Effector memory CD8-positive, alpha-beta T cell (primary cell): ENCODE results near the gene KCNMA1.

Source experiments
- ATAC-seq: fragments of 150-1000 bp; cut with Tn5 transposase; replicated peaks from 2 replicates; pipeline ENCODE4 v1.10.0; 2021; ENCODE audit warnings: mild to moderate bottlenecking, moderate library complexity
- DNase-seq, 3 experiments: peaks; one replicate each; pipeline ENCODE4 v3.0.0; 2021
- H3K27ac Mint-ChIP-seq, 2 donors: one replicate each; pipeline ENCODE4 v1.8.0; 2022; ENCODE audit warnings: mild to moderate bottlenecking in 2 of 2, mixed read lengths in 2 of 2, moderate library complexity in 2 of 2
- H3K27me3 Mint-ChIP-seq, 2 donors: one replicate each; pipeline ENCODE4 v1.8.0; 2022; ENCODE audit warnings: mixed read lengths in 2 of 2
- H3K36me3 Mint-ChIP-seq: one replicate; pipeline ENCODE4 v1.8.0; 2022; ENCODE audit warnings: mild to moderate bottlenecking, moderate library complexity, mixed read lengths; ENCODE audit not compliant: insufficient read depth
- H3K4me1 Mint-ChIP-seq, 2 donors: one replicate each; pipeline ENCODE4 v1.8.0; 2022; ENCODE audit warnings: low read depth in 2 of 2, mixed read lengths in 2 of 2
- H3K4me3 Mint-ChIP-seq, 2 donors: one replicate each; pipeline ENCODE4 v1.8.0; 2022; ENCODE audit warnings: mild to moderate bottlenecking in 2 of 2, mixed read lengths in 2 of 2, moderate library complexity in 2 of 2
- H3K9me3 Mint-ChIP-seq, 2 donors: one replicate each; pipeline ENCODE4 v1.8.0; 2022; ENCODE audit warnings: mixed read lengths in 2 of 2

The KCNMA1 gene

DNA sequence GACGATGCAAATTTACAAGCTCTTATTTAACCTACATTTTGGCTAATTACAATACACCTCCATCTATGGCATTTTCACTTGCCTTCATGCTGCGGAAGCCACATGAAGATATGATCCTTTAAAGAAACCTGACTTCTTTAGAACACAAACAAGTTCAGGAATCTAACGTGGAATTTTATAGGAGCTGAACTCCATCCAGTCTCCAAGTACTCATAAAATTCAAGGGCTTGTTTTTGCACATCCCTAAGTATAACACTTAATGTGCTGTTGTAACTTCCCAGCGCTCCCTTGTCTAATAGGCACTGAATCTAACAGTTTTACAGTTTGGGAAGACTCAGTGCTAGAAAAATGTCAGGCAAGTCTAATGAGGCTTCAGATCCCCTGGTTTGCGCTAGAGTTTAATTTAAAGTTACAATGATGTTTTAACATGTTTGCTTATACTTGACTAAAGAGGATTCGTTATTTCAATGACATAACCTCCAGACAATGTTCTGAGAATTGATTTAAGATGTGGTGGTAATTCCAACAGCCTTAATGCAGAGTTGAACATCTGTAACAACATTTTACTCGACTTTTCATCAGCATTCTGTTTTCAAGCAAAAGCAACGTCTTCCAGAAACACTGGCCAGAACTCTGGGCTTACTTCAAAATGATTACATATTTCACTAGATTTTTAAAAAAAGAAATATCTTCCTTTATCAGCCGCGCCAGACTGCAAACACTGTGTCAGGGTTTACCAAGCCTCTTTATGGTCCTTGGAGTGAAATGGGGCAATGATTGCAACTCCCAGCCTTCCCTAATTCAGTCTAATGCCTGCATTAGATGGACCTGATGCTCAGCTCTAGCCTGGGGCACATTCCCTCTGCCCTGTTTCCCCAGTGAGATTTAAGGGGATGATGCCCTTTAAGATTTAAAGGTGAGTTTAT lies 664.3 kb downstream of the KCNMA1 start:
- no peak for ATAC-seq
- Mint-ChIP-seq H3K9me3 (peaks cover 0 to 7% of the 10 kb centered on the region in 2 donors), H3K27ac (no peak overlapping the region), H3K4me3 (no peak overlapping the region), H3K36me3 (no peaks in the 10 kb centered on the region), H3K27me3 (peaks cover 0 to 10% of the 10 kb centered on the region in 2 donors), H3K4me1 (peaks cover 0 to 3% of the 10 kb centered on the region in 2 donors)
- no peak for DNase-seq

DNA sequence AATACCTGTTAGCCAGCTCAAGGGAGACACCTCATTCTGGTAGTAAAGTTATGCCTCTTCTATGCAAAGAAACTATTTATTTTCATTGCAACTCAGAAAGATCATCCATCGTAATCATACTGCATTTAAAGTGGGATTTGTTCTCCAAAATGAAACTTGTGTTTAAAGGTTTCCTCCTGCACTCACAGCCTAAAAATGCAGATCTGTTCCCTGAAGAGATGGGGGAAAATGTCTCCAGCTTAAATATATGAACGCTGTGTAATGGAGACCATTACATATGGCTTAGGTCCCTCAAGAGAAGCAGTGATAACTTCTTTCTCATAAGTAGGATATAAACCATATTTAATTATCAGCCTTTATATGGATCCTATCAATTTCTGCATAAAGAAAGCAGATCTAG lies 665.1 kb downstream of the KCNMA1 start:
- ATAC-seq (no peak), DNase-seq (no peak)
- Mint-ChIP-seq H3K4me1 (peaks cover 0 to 3% of the 10 kb centered on the region in 2 donors), H3K9me3 (peaks cover 0 to 7% of the 10 kb centered on the region in 2 donors), H3K27ac (no peak overlapping the region), H3K36me3 (no peaks in the 10 kb centered on the region), H3K27me3 (peaks cover 0 to 10% of the 10 kb centered on the region in 2 donors), H3K4me3 (no peak overlapping the region)

DNA sequence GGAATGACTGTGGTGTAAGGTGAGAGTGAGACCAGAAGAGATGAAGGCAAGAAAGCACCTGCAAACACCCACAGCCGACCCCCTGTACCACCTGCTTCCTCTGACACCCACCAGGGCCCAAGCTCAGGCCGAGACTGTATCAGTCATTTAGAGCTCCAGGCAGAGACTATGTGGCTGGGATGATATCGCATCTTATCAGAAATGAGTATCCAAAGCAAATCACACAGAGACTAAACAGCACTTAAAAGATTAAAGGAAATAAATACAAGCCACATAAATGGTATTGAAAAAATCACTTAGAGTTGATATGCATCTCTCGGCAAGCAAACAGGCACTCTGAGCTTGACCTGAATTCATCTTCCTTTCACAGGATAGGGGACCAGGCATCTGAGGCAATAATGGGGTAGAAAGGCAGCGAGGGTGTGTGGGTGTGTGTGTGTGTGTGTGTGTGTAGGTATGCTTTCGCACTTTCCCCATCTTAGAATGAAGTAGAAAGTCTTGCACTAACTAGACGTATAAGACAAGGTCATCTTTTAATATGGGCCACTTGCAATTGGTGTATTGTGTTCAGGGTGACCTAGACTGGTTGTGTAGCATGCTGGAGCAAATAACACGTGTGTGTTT lies 665.9 kb downstream of the KCNMA1 start:
- Mint-ChIP-seq H3K4me1 (peaks cover 0 to 3% of the 10 kb centered on the region in 2 donors), H3K4me3 (no peak overlapping the region), H3K27me3 (peaks cover 0 to 16% of the 10 kb centered on the region in 2 donors), H3K9me3 (peaks cover 0 to 7% of the 10 kb centered on the region in 2 donors), H3K27ac (no peak overlapping the region), H3K36me3 (no peaks in the 10 kb centered on the region)
- DNase-seq (no peak), ATAC-seq (no peak)

DNA sequence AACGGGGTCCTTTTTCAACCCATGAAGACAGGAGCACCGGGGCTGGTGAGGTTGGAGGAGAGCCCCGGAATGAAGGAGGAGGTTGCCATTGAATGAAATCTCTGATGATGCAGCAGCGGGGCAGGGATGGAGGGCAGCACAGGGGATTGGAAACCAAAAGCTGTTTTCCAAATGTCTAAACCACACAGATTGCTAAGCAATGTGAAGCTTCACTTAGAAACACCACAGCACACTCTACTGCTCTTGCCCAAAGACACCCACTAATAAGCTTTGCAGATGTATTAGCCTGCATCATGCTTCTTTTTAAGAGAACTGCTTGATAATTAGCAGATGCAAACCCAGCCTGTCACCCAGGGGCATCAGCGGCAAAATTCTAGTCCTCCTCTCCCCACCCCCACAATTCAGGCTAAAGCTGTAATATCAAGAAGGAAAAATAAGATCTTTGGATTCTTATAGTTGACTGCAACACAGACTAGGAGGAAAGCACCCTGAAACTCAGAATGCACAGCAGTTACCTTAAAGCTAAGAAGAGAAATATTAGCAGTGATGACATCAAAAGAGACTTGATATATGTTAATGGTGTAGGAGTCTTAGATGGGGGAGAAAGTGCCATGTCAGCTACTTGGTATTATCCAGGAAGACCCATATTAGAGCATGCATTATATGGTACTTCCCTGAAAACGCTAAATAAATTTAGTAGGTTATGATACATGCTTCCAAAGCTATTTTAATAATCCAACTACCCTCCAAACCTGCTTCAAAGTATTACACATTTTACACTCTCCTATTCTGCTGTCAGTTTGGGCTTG lies 666.7 kb downstream of the KCNMA1 start:
- no peak for DNase-seq
- Mint-ChIP-seq H3K4me1 (peaks cover 0 to 3% of the 10 kb centered on the region in 2 donors), H3K9me3 (peaks cover 2 to 7% of the 10 kb centered on the region in 2 donors), H3K36me3 (no peaks in the 10 kb centered on the region), H3K27me3 (peaks cover 0 to 23% of the 10 kb centered on the region in 2 donors), H3K27ac (no peak overlapping the region), H3K4me3 (no peak overlapping the region)
- ATAC-seq: no peak

DNA sequence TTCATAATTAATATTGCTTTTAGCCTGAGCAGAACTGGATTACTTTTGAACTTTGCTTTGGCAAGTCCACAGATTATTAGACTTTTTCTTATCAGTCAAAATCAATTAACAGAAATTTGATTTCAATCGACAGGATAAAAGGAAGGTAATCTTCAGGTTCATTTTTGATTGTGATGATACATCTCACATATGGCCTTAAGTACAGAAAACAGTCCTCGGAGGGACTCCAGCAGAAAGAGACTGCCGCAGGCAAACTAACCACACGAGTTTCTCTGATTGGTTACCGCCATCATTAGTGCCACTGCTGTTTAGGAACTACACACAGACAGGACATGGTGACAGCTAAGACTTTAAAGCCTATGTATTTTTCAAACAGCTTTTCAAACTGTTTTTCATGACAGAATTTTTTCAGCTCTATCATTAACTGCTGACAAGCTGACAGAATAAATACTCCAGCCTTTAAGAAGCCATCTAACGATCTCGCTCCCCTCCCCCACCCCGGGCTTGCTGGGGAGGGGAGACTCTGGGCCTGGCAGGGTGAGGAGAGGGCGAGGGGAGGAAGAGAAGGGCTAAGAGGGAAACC lies 668.2 kb downstream of the KCNMA1 start:
- ATAC-seq: no peak
- Mint-ChIP-seq H3K9me3 (peaks cover 4 to 7% of the 10 kb centered on the region in 2 donors), H3K36me3 (no peaks in the 10 kb centered on the region)

DNA sequence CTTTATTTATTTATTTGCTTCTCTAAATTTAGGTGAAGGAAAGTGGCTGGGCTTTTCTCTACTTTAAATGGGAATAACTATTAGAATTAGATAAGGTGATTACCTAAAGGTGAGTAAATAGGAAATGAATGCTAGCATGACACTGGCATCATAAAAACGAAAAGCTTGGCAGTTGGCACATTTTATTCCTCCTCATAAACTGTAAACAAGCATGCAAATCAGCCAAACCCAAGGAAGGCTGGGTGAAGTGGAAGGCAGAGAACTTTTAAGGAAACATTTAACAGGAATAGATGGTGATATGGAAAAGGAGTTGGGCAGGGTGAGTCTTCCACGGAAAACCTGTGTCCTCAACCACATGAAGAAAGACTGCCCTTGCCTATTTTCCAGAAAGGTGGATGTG lies 669.1 kb downstream of the KCNMA1 start:
- Mint-ChIP-seq H3K9me3 (peaks cover 4 to 7% of the 10 kb centered on the region in 2 donors), H3K36me3 (no peaks in the 10 kb centered on the region), H3K27ac (no peak overlapping the region), H3K4me1 (peaks cover 0 to 3% of the 10 kb centered on the region in 2 donors), H3K4me3 (no peak overlapping the region), H3K27me3 (peaks cover 0 to 37% of the 10 kb centered on the region in 2 donors)
- DNase-seq (no peak), ATAC-seq (no peak)

More for the DNA sequence above, 668.2 kb downstream of the KCNMA1 start:
- no peak for DNase-seq
- H3K27ac Mint-ChIP-seq: no peak overlapping the region
- H3K4me3 Mint-ChIP-seq: no peak overlapping the region
- H3K27me3 Mint-ChIP-seq: peaks cover 0 to 31% of the 10 kb centered on the region in 2 donors
- peaks cover 0 to 3% of the 10 kb centered on the region in 2 donors for H3K4me1 Mint-ChIP-seq

DNA sequence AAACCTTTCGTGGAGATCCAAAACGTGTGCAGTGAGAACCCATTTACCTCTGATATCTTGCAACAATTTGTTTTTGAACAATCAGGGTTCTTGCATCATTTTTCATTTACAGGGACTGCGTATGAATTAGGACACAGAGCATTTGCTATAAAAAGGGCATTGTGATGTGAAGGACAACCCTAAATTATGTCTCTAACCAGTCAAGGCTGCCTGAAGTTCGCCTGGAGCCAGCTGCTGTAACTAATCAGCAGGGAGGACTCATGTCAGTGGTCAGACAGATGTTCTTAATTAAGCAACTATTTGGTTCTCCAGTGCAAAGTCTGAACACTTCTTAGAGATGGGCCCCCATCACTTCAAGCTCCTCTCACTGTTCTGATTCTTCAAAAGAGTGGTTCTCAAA lies 674.8 kb downstream of the KCNMA1 start:
- ATAC-seq (no peak), DNase-seq (no peak)
- Mint-ChIP-seq H3K27ac (no peak overlapping the region), H3K27me3 (peaks cover 0 to 41% of the 10 kb centered on the region in 2 donors), H3K4me1 (no peaks in the 10 kb centered on the region), H3K36me3 (no peaks in the 10 kb centered on the region), H3K9me3 (peaks cover 0 to 4% of the 10 kb centered on the region in 2 donors), H3K4me3 (no peak overlapping the region)

DNA sequence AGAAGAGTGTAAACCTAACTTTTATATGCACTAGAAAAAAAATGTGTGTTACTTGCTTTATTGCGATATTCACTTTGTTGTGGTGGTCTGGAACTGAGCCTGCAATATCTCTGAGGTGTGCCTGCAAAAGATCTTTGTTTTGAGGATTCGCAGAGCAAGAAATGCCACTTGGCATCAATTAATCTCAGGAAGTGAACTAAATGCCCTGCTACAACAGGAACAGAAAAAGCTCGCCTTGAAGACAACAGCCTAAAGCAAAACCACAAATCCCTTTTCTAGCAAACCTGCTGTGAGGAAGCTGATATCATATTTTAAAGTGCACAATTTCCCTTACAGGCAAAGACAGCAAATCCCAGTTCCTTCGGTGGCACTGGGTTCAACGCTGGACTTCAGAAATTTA lies 675.8 kb downstream of the KCNMA1 start:
- ATAC-seq (no peak), DNase-seq (no peak)
- Mint-ChIP-seq H3K9me3 (peaks cover 0 to 5% of the 10 kb centered on the region in 2 donors), H3K36me3 (no peaks in the 10 kb centered on the region), H3K27me3 (peaks cover 0 to 31% of the 10 kb centered on the region in 2 donors), H3K4me3 (no peak overlapping the region), H3K27ac (no peak overlapping the region), H3K4me1 (no peaks in the 10 kb centered on the region)

DNA sequence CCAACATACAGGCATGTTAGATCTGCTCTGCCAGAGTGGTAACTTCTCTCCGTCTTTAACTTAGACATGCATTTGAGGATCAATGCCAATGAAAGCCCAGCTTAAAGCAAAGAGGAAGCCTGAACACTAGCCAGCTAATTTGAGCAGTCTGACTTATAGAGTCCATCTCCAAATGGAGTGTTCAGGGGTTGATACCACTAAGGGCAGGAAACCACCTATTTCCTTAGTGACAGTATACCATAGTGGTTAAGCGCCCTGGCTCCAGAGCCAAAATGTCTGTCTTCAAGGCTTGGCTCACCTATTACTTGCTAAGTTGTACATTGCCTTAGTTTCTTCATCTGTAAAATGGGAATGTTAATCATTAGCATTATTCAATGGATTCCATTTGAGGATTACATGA lies 678.5 kb downstream of the KCNMA1 start:
- ATAC-seq (no peak), DNase-seq (no peak)
- Mint-ChIP-seq H3K36me3 (no peaks in the 10 kb centered on the region), H3K4me1 (no peaks in the 10 kb centered on the region), H3K9me3 (peaks cover 0 to 2% of the 10 kb centered on the region in 2 donors), H3K27me3 (peaks cover 0 to 12% of the 10 kb centered on the region in 2 donors), H3K4me3 (no peak overlapping the region), H3K27ac (no peak overlapping the region)

DNA sequence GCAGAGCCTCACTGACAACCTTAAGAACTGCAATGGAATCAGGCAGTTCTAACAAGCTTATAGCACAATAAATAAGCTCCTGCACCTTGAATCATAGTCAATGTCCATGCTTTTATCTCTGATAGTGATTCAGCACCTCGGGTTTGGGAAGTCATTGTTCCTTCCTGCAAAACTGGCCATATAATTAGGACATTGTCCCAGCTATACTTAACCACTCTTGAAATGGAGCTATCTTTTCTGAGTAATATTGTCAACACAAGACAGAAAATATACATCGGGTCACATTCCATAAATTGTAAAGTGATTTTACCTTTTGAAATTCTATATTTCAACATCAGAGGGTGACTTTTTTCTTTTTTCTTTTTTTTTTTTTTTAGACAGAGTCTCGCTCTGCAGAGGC lies 682.8 kb downstream of the KCNMA1 start:
- Mint-ChIP-seq H3K4me1 (no peaks in the 10 kb centered on the region), H3K27me3 (no peaks in the 10 kb centered on the region), H3K9me3 (peaks cover 0 to 3% of the 10 kb centered on the region in 2 donors), H3K4me3 (no peak overlapping the region), H3K36me3 (peaks cover 3% of the 10 kb centered on the region), H3K27ac (no peak overlapping the region)
- ATAC-seq (no peak), DNase-seq (no peak)

DNA sequence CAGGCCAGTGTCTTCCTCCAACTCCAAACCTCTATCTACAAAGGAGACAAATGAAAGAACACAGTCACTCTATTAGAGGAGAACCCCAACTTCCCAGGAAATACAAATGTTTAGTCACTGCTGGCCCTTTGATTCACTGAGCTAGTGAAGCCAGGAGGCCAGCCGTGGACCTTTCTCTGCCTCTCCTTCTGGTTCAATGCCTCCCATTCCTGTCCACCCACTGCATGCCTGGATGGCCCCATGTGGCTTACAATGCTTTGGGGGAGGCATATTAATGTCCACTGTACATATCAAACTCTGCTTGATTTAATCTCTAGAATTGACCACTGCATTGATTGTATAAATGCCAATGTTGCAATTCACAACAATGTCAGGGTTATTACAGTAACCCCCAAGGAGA lies 687.3 kb downstream of the KCNMA1 start:
- Mint-ChIP-seq H3K27ac (no peak overlapping the region), H3K27me3 (no peaks in the 10 kb centered on the region), H3K9me3 (peaks cover 0 to 2% of the 10 kb centered on the region in 2 donors), H3K4me1 (no peaks in the 10 kb centered on the region), H3K4me3 (no peak overlapping the region), H3K36me3 (peaks cover 3% of the 10 kb centered on the region)
- DNase-seq (no peak), ATAC-seq (no peak)

DNA sequence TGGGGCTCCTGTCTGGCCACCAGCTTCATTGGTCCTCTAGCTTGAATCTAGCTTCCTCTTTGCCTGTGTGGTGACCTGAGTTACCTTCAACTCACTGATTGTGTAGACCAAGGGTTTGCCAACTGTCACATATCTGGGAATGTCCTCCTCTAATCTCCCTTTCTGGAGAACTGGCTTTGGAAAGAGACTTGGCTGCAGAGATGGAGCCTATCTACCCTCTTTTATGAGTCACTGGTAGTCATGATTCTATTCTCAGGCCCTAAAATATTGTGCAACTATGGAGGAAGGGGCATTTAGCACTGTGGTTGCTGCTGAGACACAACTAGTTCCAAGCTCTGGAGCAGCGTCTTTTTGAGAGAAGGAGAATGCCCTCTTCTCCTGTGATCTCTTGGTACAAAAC lies 691.3 kb downstream of the KCNMA1 start:
- DNase-seq (no peak), ATAC-seq (no peak)
- no peak overlapping the region for H3K27ac Mint-ChIP-seq
- H3K4me1 Mint-ChIP-seq: no peaks in the 10 kb centered on the region
- peaks cover 0 to 2% of the 10 kb centered on the region in 2 donors for H3K9me3 Mint-ChIP-seq
- no peak overlapping the region for H3K4me3 Mint-ChIP-seq
- H3K27me3 Mint-ChIP-seq: no peaks in the 10 kb centered on the region
- H3K36me3 Mint-ChIP-seq: peaks cover 3% of the 10 kb centered on the region

DNA sequence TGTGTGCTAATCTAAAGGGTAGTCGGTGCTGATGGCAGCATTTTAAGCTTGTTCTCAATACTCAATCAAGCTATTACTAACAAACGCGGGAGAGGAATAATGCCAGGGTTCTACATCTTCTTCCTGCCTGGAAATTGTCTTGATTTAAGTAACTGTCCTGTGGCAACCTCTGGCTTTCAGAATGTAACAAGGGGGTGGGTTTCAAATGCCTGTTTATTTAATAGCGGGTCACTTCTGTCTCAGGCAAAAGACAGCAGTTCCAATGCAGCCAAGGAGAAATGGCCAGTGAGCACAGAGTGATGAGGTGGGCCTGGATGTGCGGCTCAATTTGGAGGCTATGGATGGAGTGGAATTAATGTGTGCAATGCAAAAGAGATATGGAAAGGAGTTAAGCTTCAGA lies 692.4 kb downstream of the KCNMA1 start:
- Mint-ChIP-seq H3K27me3 (no peaks in the 10 kb centered on the region), H3K27ac (no peak overlapping the region), H3K36me3 (no peaks in the 10 kb centered on the region), H3K4me1 (no peaks in the 10 kb centered on the region), H3K4me3 (no peak overlapping the region), H3K9me3 (peaks cover 0 to 2% of the 10 kb centered on the region in 2 donors)
- ATAC-seq (no peak), DNase-seq (no peak)
